NCI-H2029 treated with DMSO at 0.1 percent for 48 hours (cell line): ENCODE measurements around the gene AUTS2.
A peak's percentile ranks its signal among the peaks of the same experiment; 100 is the strongest.

Experiments used
- DNase-seq: peaks from one replicate; lab custom pipeline; 2025; lab: John Stamatoyannopoulos, UW

AUTS2 gene

GRCh38 chr7:70657989-70658632 is 1059.8 kb downstream of the AUTS2 start:
- no peak for DNase-seq

- DNase-seq, result no peak
These were observed 1061.0 kb downstream of the AUTS2 start for GRCh38 chr7:70659263-70659662.

GRCh38 chr7:70660154-70660818 is 1062.0 kb downstream of the AUTS2 start:
- no peak for DNase-seq

- no peak for DNase-seq
These were observed 1062.5 kb downstream of the AUTS2 start for GRCh38 chr7:70660819-70661191.

- no peak for DNase-seq
These were observed 1065.4 kb downstream of the AUTS2 start for GRCh38 chr7:70663680-70664079.

GRCh38 chr7:70665997-70666396 is 1067.7 kb downstream of the AUTS2 start:
- no peak for DNase-seq

- DNase-seq, result no peak
These were observed 1069.1 kb downstream of the AUTS2 start for GRCh38 chr7:70667406-70667805.

- DNase-seq, result no peak
These were observed 1070.5 kb downstream of the AUTS2 start for GRCh38 chr7:70668606-70669358.

- no peak for DNase-seq
These were observed 1071.6 kb downstream of the AUTS2 start for GRCh38 chr7:70669854-70670253.

GRCh38 chr7:70670288-70670687 is 1072.0 kb downstream of the AUTS2 start:
- no peak for DNase-seq

- DNase-seq, result no peak
These were observed 1075.7 kb downstream of the AUTS2 start for GRCh38 chr7:70673778-70674570.

GRCh38 chr7:70674571-70675010 is 1076.3 kb downstream of the AUTS2 start:
- peak; percentile 12 for DNase-seq

GRCh38 chr7:70676243-70676642 is 1078.0 kb downstream of the AUTS2 start:
- DNase-seq, result no peak

- DNase-seq, result no peak
These were observed 1080.5 kb downstream of the AUTS2 start for GRCh38 chr7:70678621-70679251.

- no peak for DNase-seq
These were observed 1081.4 kb downstream of the AUTS2 start for GRCh38 chr7:70679661-70680060.

- DNase-seq, result no peak
These were observed 1082.0 kb downstream of the AUTS2 start for GRCh38 chr7:70680306-70680705.

- no peak for DNase-seq
These were observed 1082.6 kb downstream of the AUTS2 start for GRCh38 chr7:70680743-70681468.

- DNase-seq, result no peak
These were observed 1083.4 kb downstream of the AUTS2 start for GRCh38 chr7:70681469-70682350.

GRCh38 chr7:70684173-70684572 is 1085.9 kb downstream of the AUTS2 start:
- DNase-seq, result no peak

- DNase-seq, result no peak
These were observed 1095.0 kb downstream of the AUTS2 start for GRCh38 chr7:70693321-70693685.
